ENCODE measurements around the gene MOB3B.

MOB3B gene

DNA sequence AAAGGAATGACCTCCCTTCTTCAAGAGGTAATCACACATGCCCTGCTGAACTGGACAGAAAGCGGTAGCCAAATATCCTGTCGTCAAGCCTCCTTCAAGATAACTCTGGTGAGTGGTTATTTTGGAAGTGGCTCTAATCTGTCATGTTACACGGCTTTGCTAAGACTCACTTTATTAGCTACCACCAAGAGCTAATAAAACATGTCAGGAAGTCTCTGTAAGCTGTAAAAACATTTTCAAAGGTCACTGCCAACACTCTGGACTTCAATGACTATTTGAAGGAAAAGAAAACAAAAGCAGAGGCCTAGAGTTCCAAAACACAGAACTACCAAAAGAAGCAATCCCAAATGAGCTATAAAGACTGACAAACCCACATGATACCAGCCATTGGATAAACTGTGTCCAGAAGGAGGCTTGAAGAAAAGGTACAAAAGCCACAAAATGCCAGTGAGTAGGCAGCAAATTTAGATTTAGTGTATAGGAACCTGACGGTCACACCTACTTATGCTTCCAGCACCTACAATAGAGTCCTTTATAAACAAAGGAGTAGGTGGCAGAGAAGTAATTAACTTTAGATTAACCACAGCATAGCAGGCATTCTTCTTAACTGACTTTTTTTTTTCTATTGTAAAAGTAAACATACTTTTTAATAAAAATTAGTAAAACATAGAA is 135.3 kb downstream of the MOB3B start:
- H3K27ac Mint-ChIP-seq, result no peak overlapping the region
- no peaks in the 10 kb centered on the region for H3K9me3 Mint-ChIP-seq
- H3K36me3 Mint-ChIP-seq, result no peaks in the 10 kb centered on the region
- H3K4me3 Mint-ChIP-seq, result no peak overlapping the region
- H3K4me1 Mint-ChIP-seq, result no peaks in the 10 kb centered on the region
- H3K27me3 Mint-ChIP-seq, result no peaks in the 10 kb centered on the region

DNA sequence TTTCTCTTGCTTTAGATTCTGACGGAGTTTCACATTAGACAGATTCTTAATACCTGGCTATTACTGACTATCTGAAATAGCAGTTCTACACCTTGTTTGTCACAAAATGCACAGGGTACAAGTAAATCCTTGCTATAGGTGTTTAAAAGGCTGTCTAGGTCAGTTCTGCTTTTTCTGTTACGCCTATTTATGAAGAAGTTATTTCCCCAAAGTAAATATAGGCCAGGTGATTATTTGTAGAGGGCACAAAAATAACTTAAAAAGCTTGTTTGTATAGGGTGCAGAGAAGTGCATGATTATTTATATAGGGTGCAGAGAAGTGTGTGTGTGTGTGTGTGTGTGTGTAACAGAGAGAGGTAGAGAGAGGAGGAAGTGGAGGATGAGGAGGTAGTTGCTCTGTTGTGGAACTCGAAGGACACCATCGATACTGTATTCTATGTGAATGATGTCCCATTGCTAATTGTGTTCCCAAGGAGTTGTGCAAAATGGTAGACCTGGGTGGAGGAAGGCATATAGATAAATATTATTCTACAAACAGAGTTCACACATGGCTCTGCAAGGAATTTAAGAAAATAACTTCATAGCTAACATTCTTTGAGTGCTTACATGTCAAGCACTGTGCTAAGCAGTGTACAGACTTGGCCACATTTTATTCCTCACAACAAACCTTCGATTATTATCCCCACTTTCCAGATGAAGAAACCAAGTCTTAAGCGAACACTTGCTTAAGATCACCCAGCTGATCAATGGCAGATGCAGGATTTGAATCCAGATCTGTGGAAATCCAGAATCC is 136.4 kb downstream of the MOB3B start:
- no peak overlapping the region for H3K27ac Mint-ChIP-seq
- H3K4me1 Mint-ChIP-seq, result no peaks in the 10 kb centered on the region
- no peak overlapping the region for H3K4me3 Mint-ChIP-seq

DNA sequence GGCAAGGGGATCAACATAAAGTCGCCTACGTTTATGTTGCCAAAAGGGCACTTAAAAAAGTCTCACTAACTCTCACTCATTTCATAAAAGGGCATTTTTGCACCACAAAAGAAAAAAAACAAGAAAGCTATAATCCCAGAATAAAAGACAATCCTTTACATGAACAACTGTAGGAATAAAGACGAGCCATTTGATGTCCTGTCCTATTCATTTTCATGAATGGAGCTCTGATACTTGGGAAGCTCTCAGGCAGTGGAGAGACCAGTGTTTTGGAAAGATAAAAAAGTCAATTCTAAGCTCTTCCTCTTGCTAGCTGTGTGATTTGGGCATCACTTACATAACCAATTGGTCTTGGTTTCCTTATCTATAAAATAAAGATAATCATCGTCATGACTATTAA is 137.2 kb downstream of the MOB3B start:
- Mint-ChIP-seq H3K4me1 (no peaks in the 10 kb centered on the region), H3K4me3 (no peak overlapping the region), H3K27ac (no peak overlapping the region), H3K36me3 (no peaks in the 10 kb centered on the region), H3K27me3 (no peaks in the 10 kb centered on the region), H3K9me3 (no peaks in the 10 kb centered on the region)

More for the DNA sequence above, 136.4 kb downstream of the MOB3B start:
- Mint-ChIP-seq H3K9me3 (no peaks in the 10 kb centered on the region), H3K27me3 (no peaks in the 10 kb centered on the region), H3K36me3 (no peaks in the 10 kb centered on the region)

DNA sequence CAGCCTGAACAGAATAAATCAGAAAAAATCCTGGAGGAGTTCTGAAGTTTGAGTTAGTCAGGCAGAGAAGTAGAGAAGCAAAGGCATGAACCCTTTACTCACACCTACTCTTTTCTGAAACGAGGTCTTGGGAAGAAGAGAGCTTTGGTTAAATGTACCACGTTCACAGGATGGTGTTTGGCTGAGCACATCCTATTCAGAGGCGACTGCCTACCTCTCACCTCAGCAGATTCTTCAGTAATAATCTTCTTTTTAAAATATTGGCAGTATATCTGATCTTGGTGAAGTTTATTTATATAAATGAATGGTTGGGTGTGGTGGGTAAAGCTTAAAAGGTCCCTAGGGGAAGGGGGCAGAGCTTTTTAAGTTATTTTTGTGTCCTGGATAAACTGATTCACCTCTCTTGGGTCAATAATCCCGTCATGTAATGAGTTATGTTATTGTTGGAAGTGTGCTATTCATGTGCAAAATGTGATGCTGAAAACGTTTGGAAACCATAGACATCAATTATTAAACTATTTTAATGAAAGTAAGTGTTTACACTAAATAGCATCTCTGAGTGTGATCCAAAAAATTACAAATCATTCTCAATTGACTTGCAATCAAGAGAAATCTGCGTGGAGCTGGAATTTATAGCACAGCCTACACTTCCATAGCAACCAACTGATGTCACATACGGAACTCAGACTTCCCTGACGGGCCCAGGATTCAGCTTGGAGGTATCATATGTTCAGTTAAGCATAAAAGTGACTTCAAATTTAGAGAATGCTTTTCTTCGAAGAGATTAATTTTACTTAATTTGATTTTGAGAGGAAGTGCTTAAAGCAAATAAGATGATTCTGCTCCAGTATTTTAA is 138.3 kb downstream of the MOB3B start:
- no peaks in the 10 kb centered on the region for H3K27me3 Mint-ChIP-seq
- H3K9me3 Mint-ChIP-seq, result no peaks in the 10 kb centered on the region
- no peak overlapping the region for H3K27ac Mint-ChIP-seq
- no peak overlapping the region for H3K4me3 Mint-ChIP-seq
- H3K36me3 Mint-ChIP-seq, result no peaks in the 10 kb centered on the region
- H3K4me1 Mint-ChIP-seq, result no peaks in the 10 kb centered on the region

DNA sequence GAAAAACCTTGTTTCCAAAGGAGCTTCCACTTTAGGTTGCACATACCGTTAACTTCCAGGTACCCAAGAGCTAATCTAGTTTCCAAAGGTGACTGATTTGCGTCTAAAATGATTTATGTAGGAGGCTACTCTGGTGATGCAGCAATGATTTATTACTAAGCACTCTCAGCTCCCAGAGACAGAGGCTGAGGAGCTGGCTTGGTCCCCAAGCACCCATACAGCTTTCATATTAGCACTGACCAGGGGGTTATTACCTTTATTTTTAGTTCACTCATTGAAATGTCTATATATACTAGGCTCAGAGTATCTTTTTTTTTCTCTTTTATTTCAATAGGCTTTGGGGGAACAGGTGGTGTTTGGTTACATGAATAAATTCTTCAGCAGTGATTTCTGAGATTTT is 141.5 kb downstream of the MOB3B start:
- H3K36me3 Mint-ChIP-seq, result no peaks in the 10 kb centered on the region
- no peak overlapping the region for H3K4me3 Mint-ChIP-seq
- no peaks in the 10 kb centered on the region for H3K4me1 Mint-ChIP-seq

DNA sequence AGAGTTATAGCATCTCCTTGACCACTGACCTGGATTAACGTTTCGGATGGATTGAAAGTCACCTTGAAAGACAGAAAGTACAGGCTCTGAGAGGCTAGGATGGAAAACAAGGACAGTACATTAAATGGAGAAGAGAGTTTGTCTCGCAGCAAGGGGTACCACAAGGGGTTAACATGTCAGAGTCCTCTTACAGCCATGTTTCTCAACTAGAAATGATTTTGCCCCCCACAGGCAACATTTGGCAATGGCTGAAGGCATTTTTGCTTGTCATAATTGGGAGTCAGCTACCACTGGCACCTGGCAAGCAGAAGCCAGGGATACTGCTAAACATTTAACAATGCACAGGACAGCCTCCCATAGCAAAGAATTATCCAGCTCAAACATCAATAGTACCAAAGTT is 141.9 kb downstream of the MOB3B start:
- Mint-ChIP-seq H3K4me3 (no peak overlapping the region), H3K27me3 (no peaks in the 10 kb centered on the region), H3K36me3 (no peaks in the 10 kb centered on the region), H3K4me1 (no peaks in the 10 kb centered on the region), H3K27ac (no peak overlapping the region), H3K9me3 (no peaks in the 10 kb centered on the region)

More for the DNA sequence above, 141.5 kb downstream of the MOB3B start:
- Mint-ChIP-seq H3K9me3 (no peaks in the 10 kb centered on the region), H3K27me3 (no peaks in the 10 kb centered on the region), H3K27ac (no peak overlapping the region)

DNA sequence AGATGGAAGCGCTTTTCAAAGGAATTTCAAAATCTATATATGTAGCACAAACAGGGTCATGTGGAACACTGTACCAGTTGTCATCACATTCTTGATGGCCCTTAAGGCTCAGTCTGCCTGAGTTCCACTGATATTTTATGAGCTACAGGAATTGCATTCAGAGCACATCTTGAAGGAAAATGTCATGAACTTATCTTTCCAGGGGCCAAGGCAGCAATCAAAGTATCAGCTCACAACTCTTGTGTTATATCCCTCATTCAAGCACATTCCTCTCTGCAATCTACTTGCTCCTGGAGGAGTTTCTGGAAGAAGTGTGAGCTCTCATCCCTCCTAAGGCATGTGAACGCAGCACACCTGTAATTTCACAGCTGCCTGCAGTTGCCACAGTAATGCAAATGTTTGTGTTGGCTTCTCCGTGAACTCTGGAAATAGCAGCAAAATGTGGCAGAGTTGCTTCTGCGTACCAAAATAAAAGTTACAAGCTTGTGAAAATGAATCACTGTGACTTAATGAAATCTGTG is 143.0 kb downstream of the MOB3B start:
- no peaks in the 10 kb centered on the region for H3K9me3 Mint-ChIP-seq
- no peaks in the 10 kb centered on the region for H3K36me3 Mint-ChIP-seq
- H3K27ac Mint-ChIP-seq, result no peak overlapping the region
- no peaks in the 10 kb centered on the region for H3K27me3 Mint-ChIP-seq
- no peaks in the 10 kb centered on the region for H3K4me1 Mint-ChIP-seq
- H3K4me3 Mint-ChIP-seq, result no peak overlapping the region

DNA sequence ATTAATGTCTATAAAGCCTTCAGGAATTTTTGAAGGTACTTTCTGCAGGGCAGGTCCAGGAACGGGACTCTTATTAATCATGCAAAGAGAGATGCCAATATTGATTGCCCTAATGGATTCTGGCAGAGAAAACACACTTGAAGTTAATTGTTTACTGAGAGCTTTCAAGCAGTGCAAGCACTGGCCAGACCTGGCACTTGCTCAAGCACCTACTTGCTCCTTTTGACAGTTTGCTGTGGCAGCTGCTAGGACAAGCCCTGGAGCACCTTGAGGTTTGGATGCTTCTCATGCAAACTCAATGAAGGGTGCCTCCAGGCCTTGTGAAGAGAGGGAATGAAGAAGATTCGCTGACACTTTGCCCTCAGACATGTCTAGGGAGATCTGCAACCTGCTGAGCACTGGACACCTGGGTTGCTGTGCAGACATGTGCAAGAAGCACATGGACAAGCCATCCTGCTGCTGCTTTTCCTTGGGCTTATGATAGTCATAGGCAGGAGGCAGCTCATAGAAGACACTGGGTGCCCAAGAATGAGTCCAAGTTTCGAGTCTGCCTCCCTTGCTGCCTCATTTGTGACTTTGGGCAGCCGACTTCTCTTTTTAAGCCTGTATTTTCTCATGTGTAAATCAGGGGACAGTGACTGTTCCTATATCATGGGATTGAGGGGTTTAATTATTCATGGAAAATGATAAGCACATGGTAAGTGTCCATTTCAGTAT is 143.8 kb downstream of the MOB3B start:
- H3K36me3 Mint-ChIP-seq, result no peaks in the 10 kb centered on the region
- no peak overlapping the region for H3K4me3 Mint-ChIP-seq
- no peaks in the 10 kb centered on the region for H3K27me3 Mint-ChIP-seq
- H3K27ac Mint-ChIP-seq, result no peak overlapping the region
- H3K9me3 Mint-ChIP-seq, result no peaks in the 10 kb centered on the region
- no peaks in the 10 kb centered on the region for H3K4me1 Mint-ChIP-seq

DNA sequence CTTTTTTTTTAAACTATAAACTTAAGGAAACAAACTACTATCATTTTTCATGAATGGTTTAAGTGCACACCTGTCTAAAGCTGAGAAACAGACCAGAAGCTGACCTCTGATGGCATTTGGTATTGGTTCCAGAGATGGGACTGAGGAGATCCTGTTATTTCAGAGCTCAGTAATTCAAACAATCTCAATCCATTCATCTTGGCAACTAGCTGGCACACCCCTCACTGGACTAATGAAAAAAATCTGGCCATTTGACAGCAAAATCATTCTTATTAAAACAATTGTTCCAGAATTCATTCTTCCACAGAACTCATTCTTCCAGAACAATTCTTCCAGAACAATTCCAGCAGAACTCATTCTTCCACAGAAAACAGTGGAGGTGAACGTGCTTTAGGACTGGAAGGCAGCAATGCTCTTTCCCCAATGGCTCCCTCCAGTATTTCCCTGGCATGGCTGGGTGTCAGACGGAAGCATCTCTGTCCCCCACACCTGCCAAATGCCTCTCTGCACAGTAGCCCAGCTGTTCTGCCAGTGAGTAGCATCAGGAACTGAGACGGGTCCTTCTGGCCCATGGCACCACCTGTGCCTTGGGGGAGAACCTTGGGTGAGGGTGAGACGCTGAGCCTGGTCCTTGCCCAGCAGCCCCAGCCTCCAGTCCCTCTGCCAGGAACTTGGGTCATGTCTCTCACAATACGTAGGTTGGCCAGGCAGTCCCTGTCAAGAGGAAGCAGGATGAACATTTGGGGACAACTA is 145.2 kb downstream of the MOB3B start:
- no peaks in the 10 kb centered on the region for H3K36me3 Mint-ChIP-seq

DNA sequence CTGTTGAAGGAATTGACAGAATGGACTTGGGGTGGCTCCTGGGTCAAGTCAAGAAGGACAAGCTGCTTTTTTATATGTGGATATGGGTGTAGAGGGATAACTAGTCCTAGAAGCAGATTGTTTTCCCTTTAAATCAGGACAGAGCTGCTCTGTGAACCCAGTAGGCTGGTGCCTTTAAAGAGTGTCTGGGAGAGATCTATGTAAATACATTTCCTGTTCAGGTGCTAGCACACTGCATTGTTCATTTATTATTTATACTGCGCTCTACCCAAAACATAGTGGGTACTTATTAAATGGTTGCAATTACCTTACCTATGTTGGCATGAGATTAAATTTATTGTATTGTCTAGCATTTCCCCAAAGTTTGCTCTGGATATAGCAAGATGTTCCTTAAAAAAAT is 146.1 kb downstream of the MOB3B start:
- H3K36me3 Mint-ChIP-seq, result no peaks in the 10 kb centered on the region
- H3K27me3 Mint-ChIP-seq, result no peaks in the 10 kb centered on the region
- H3K4me3 Mint-ChIP-seq, result no peak overlapping the region
- H3K4me1 Mint-ChIP-seq, result peaks cover 7% of the 10 kb centered on the region
- no peaks in the 10 kb centered on the region for H3K9me3 Mint-ChIP-seq
- H3K27ac Mint-ChIP-seq, result no peak overlapping the region

More for the DNA sequence above, 145.2 kb downstream of the MOB3B start:
- Mint-ChIP-seq H3K4me1 (peaks cover 4% of the 10 kb centered on the region), H3K4me3 (no peak overlapping the region), H3K9me3 (no peaks in the 10 kb centered on the region), H3K27me3 (no peaks in the 10 kb centered on the region), H3K27ac (no peak overlapping the region)

DNA sequence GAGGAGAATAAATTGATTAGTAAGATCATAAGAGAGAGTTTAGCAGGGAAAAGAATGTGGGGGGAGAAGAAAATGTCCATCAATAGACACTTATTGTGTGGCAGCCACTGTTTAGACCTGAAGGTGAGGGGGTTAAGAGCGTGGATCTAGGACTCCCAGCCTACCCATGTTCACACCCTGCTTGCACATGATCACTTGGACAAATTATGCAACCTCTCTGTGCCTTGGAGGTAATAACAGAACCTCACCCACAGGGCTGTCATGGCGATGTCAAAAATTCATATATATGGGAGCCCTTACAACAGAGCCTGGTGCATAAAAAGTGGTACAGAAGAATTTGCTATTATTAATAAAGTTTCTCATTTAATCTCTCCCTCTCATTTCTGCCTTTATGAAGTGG is 146.6 kb downstream of the MOB3B start:
- Mint-ChIP-seq H3K4me3 (no peak overlapping the region), H3K27me3 (no peaks in the 10 kb centered on the region), H3K27ac (no peak overlapping the region), H3K36me3 (no peaks in the 10 kb centered on the region), H3K4me1 (peaks cover 7% of the 10 kb centered on the region), H3K9me3 (no peaks in the 10 kb centered on the region)

DNA sequence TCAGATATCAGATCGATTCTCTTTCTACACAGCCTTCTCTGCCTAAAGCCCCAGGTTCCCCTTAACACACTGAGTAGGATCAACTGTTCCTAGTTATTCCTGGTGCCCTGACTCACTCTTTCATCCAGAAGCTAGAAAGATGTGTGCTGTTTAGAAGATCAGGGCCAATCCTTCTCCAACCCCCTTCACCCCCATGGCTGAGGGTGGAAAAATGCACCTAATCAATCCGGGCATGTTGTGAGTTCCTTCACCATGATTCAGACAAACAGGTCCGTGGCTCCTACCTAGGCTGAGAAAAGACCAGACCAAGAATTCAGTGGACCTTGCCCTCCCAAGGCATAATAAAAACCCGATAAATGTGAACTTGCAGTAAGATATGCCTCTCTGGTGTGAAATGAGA is 147.3 kb downstream of the MOB3B start:
- H3K4me3 Mint-ChIP-seq, result no peak overlapping the region

DNA sequence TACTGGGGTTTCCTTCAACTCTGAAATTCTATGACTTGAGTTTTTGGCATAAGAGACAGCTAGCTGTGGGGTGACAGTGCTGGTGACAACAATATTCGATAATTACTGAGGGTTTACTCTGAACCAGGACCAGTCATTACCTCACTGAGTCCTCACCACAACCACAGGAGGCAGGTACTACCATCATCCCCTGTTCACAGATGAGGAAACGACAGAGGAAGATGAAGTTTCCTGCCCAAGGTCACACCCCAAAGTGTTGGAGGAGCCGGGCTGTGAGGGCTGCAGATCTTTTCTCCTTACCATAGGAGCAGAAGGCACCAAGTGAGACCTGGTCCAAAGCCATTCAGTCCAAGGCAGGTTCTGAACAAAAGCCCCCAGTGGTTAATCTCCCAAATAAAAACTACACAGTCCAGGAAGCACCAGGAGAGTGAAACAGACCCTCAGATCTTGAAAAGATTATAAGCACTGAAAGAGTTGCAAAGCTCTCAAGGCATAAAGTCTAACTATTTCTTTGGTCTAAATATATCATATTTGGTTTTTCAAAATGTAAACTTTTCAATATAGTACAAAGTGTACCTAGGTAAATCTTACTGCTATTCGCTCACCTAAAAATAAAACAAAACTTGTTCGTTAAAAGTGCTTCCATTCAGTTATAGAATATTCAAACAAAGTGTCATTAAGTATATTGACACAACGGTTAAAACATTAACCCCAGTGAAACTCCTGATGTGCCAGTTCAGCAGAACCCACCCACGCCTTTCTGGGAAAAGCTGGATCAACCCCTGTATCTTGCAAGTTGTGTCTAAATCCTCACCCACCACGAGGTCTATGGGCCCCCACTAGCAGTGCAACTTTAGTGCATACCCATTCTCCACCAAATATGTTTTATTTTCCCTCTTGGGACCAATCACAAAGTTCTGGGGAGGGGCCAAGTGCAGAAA is 150.0 kb downstream of the MOB3B start:
- Mint-ChIP-seq H3K9me3 (no peaks in the 10 kb centered on the region), H3K27ac (no peak overlapping the region), H3K27me3 (no peaks in the 10 kb centered on the region), H3K4me1 (peaks cover 7% of the 10 kb centered on the region), H3K4me3 (no peak overlapping the region), H3K36me3 (no peaks in the 10 kb centered on the region)

More for the DNA sequence above, 147.3 kb downstream of the MOB3B start:
- no peaks in the 10 kb centered on the region for H3K27me3 Mint-ChIP-seq
- no peak overlapping the region for H3K27ac Mint-ChIP-seq
- no peaks in the 10 kb centered on the region for H3K9me3 Mint-ChIP-seq
- H3K4me1 Mint-ChIP-seq, result peaks cover 7% of the 10 kb centered on the region
- H3K36me3 Mint-ChIP-seq, result no peaks in the 10 kb centered on the region
